ENCODE results near the gene CCDC88C.

CCDC88C gene

DNA sequence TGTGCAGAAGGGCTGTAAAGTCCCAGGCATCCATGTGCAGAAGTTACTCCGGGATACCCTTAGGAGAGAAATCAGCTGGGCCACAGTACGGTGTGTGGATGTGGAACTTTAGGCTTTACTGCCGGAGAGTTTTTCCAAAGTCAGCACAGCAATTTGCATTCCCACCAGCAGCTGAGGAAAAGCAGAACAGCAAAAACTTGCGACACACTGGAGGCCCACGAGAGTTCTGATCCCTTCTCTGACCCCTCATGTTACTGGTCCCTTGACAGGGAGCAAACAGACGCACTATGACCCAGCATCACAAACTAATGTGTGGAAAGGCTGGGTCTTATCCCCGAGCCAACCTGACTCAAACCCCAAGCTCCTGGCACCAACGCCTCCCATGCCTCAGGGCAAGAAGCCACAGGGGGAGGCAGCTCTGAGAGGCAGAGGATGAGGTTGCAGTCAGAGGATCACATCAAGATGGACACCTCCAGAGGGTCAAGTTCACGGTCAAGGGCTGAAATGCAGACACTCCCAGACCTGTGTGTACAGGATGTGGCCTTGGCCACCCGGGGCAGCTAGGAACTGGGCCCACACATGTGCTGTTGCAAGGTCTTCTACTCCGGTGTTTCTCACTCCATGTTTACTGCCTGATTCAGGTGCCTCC lies 38.6 kb downstream of the CCDC88C start:
- DNase-seq (ENCODE audit: low read depth in 2 of 2) = no peak

DNA sequence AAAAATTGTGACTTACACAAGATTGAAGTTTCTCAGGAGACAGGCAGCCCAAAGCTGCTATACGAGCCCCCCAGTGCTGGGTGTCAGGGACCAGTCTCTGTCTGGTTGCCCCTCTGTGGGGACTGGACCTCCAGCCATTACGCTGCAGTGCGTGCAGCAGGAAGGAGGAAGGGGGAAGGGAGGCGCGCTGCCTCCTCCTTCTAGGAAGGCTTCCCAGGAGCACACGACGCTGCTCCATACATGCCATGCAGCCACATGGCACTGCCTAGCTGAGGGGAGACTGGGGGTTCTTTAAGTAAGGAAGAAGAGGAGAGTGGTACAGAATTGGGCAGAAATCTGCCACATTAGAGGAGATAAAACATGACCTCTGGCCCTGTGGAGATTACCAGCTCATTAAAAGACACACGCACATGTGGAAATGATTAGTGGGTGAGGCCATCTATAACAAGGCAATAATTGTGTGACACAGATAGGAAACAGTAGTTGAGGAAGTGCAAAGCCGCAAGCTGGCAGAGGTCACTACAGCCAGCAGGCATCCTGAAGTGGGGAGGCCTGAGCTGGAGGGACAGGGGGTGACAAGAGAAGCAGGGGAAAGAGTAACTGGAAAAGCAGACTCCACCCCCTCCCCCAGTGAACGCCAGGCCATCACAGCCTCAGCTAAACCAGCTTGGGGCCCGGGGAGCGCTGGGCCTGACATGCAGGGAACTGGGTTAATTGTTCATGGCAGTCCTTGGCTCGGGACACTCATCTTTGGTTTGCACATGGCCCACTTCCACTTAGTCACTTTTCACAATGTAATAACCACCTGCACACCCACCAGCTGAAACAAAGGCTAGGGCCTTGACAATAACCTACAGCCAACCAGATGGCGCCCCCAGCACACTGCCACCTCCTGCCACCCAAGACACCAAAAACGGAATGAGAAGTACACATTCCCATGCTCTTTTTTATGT lies 39.6 kb downstream of the CCDC88C start:
- DNase-seq (ENCODE audit: low read depth in 2 of 2) = no peak

DNA sequence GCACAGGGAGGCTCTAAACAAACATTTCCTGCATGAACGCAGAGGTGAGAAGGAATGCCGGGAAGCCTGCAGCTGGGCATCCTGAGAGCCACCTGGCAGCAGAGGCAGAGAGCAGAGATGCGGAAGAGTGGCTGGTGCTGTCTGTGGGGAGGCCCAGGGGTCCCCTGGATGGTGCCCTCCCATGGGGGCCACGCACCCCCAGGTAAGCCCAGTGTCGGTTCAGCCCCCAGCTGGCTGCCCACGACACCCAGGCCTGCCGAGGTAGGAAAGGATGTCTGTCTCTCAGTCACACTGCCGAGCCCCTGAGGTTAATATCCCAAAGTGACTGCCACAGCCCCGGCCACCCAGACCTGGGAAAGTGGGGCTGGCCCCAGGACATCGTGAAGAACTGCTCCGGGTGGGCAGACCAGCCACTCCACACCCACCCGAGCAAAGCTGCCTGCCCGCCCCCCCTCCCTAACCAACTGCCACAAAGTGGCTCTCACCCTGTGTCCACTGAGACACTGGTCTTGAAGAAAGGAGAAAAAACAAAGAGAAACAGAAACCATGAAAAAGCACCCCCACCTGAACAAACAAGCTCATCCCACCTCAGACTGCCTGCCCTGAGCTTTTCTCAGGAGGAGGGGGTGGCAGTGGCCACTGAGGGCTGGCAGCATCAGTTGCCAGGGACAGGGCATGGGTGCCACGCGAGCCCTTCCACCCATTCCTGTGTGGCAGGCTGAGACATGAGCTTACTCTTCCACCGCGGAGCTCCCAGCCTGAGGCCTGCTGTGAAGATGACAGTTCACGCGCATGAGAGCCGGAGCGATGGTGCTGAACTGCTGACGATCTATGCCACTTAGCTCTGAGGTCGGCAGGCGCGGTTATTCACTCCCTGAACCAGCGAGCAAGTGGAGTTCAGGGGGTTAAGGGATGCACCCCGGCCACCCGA lies 40.8 kb downstream of the CCDC88C start:
- DNase-seq (ENCODE audit: low read depth in 2 of 2) = no peak

DNA sequence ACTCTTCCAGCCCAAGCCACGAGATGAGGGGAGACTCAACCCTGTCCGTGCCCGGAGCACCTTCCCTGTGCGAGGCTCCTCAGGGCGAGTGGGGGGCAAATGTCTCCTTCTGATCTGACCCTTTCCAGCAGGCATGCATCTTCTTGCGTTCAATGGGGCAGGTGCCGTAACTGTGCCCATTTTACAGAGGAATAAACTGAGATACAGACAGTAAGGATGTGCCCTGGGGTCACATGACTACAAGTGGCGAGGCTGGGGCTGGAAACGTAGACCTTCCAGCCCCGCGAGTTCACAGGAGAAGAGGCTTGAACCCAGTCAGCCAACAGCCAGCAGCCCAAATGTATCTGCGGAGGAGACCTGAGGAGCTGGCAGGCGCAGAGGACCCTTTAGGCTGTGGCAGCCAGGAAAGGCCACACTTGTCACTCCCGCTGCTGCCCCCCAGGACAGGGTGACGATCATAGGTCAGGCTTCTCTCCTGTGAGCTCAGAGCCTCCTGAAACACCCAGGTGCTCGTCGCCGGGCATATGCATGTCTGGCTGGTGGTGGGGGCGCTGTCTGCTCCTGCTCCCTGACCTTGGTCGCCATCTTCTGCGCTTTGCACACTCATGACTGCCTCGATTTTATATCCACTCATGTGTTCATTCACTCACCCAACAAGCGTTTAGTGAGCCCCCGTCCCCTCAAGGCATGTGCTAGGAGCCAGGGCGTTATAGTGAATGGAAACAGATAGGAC lies 41.7 kb downstream of the CCDC88C start:
- no peak for DNase-seq (ENCODE audit: low read depth in 2 of 2)

DNA sequence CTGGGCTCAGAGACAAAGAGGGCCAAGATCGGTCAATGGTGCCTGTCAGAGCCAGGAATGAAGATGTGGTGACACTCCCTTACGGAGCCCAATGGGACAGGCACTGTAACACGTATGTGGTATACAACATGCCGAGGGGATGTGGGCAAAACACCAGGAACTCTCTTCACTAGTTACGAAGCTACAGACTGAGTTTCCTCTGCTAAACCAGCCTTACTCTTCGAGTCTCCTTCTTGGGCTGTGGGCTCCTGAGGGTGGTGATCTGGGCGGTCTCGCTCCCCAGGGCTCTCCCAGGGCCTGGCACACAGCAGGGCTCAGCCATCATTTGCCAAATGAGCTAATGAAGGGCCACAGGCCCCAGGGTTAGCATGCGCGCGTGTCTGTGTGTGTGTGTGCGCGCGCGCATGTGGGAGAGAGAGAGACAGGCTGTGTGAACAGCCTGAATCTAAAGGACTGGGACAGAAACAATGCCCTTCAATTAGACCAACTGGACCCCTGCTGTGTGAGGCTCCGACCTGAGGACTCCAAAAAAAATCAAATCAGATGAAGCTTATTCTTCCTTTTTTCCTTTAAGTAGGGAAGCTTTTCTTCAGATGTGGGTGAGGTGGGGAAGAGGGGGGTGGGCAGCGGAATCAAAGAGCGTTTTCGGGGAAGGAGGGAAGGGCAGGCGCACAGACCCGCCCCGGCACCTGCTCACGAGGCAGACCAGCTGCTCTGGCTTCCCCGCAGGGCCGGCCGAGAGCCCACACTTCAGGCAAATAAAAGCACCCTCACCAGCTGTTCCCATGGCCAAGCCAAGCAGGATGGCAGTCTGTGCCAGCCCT lies 42.5 kb downstream of the CCDC88C start:
- no peak for DNase-seq (ENCODE audit: low read depth in 2 of 2)

DNA sequence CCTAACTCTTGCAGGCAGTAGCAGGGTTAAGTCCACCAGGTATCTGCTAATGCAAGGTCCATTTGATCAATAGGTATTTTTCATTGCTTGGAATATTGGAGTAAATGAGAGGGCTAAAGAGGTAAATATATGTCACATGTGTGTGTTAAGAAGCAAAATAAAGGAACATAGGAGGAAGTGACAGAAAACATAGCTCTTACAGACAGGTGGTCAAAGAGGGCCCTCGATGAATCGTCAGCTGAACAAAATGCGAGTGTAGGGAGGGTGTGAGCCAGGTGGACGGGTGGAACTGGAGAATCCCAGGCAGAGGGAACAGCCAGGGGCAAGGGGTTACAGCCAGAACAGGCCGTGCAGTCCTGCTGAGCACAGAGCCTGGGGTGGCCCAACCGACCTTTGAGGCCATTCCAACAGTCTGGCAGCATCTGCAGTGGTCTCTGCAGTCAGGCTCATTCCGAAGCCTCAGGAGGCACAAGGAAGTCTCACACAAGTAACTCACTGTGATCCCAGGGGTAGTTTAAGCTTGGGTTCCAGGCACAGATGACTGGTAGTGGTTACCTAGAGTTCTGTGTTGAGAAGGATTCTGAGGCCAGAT lies 43.2 kb downstream of the CCDC88C start:
- DNase-seq (ENCODE audit: low read depth in 2 of 2) = no peak

DNA sequence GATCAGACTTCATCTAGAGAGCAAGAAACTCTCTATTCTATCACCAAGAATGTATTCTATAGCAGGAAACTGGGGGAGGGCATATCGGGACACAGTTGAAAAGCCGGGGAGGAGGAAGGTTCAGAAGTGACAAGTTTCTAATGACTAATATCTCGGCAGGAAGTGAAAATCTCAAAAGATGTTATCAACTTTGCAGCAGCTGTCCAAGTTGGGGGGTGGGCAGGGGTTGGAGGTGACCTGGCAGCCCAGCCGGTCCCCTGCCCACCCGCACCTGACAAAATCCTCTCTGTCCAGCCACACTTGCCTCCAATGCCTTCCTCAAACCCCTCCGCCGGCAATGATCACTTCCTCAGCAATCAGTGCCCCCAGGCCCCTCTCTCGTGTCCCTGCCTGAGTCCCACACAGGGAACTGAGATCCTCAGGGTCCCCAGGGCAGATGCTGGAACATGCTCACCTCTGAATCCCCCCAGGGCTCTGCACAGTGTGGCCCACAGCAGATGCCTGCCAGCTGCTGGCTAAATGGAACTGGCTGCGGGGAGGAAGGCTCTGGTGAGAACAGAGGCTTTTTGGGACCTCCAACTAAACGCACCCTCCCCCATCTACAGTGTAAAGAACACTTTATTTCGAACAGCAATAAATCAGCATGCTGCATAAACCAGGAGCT lies 43.9 kb downstream of the CCDC88C start:
- DNase-seq (ENCODE audit: low read depth in 2 of 2) = no peak

DNA sequence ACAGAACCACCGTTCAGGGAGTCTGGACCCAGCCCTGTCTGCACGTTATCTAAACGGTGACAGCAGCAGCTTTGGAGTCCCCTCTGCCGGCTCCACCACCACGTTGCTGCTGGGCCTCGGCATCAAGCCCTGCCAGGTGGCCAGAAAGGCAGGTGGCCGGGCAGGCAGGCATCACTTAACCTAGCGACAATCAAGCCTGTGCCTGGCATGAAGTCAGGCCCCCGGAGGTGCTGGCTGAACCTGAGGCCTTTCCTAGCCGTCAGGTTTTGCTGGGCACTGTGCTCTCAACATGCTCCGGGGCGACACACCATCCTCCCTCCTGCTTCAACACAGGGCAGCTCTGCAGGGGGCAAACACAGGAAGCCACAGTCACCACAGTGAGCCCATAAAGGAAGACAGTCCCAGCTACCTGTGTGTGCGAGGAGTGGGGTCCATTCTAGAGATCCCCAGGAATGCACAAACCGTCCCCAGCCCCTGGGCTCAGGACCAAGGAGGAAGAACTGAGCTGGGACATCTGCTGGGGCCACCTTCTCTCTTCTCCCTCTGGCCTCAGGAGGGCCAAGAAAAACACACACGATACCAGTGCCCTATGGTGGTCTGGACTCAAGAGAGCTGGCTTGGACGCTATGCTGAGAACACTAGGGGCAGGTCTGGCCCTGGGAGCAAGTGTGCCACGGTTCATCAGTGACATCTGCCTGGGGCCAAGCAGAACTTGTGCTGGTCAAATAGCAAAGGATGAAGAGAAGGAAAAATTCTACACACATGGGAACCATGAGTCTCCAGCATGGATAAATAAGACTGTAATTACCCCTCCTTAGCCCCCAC lies 44.7 kb downstream of the CCDC88C start:
- no peak for DNase-seq (ENCODE audit: low read depth in 2 of 2)

DNA sequence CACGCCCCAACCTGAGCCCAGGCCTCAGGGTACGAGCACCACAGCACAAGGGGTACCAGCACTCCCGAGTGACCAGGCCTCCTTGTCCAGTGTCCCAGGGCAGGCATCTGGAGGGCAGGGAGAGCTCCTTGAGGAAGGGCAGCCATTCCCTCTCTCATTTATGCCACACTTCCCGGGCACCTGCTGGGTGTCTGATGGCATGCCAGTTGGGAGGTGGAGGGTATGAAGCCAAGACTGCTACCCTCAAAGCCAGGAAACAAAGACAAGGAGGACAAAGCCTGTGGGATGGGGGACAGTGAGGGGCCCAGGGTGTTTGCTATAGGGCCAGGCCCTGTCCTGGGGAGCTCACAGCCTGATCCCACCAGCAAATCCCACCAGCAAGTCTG lies 45.6 kb downstream of the CCDC88C start:
- no peak for DNase-seq (ENCODE audit: low read depth in 2 of 2)

DNA sequence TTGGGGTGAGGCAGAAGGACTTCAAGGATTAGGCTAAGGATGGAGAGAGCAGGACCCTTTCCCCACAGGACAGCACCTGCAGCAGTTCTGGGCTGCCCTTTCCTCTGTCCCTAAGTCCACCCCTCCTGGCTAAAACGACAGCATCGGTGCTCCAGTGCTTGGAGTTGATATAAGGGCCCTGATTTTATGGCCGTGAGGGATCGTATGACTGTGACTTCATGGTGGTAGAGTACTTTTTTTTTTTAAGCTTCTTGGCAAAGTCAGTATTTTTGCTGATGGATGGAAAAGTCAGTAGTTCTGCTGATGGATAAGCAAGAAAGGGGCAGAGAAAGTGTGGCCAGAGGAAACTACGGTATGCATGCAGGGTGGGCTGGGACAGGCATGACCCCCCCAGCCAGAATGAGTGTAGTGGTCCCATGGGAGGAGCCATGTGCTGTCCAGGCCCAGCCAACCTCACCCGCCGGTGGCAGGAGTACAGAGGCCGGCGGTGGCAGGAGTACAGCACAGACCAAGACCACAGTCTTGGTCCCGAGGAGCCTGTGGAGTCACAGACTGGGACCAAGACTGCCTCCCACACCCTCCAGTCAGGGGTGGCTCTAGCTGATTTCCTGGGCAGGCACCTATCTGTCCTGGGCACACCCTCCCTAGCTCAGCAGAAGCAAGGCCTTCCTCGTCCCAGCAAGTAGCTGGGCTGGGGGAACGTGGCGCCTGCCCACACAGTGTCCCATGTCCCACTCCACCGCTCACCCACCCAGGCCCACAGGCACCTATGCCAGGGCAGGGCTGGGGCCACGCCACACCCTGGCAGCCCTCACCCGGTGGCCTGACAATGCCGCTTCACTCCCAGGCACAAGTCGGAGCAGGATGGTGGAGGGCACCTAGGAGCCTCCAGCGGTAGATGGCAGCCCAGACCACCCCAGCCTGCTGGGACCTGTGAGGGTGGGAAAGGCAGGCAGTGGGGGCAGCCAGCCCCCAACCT lies 46.3 kb downstream of the CCDC88C start:
- DNase-seq (ENCODE audit: low read depth in 2 of 2) = no peak

DNA sequence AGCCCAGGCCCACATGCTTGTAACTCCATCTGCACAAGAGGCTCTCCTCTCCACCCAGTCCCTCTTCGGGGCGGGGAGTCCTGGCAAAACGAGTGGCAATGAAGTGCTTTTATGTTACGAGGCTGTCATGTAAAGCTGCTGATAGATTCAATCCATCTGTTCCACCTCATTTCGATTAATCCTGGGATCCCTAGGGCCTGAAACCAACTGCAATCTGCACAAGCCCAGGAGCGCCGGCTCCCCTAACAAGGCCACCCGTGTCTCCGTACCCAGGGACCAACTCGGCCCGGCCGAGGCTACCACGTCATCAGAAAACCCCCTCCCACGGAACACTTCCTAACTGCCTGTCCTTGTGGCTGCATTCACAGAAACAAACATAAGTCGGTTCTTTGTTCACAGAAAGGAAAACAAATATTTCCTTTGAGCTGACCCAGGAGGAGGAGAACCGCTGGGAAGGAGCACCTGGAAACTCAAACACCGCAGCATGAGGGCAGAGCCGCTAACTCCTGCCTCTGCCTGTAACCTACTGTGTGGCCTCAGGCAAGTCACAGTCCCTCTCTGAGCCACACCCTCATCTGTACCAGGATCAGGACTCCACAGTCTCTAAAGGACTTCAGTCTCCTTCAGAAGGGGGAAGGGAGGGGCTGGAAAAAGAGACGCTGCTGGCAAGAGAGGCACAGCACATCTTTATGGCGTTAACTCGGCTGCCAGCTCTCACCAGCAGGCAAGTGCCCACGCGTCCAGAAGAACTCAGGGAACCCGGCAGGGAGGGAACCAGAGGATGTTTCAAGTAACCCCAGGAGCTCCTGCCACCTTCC lies 47.8 kb downstream of the CCDC88C start:
- DNase-seq (ENCODE audit: low read depth in 2 of 2) = no peak

DNA sequence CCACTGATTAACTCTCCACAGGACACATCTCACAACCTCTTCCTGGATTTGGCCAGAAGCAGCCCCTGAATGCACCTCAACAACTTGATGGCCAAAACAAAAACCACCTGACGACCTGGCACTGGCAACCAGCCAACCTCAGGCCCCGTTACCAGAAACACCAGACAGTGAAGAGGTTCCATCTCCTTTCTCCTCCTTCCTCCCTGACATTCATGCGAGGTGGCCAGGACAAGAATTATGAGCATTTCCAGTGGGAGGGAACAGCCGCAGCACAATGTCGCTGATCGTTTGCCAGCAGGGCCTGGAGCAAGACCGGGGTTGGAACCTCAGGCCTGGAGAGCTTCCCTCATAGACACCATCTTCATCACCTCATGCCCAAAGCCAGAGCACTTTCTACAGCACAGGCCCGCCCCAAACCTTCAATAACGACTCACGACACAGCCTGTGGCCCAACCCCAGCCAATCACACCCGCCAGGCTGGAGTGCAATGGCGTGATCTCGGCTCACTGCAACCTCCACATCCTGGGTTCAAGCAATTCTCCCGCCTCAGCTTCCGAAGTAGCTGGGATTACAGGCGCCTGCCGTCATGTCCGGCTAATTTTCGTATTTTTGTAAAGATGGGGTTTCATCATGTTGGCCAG lies 48.7 kb downstream of the CCDC88C start:
- DNase-seq (ENCODE audit: low read depth in 2 of 2) = no peak

DNA sequence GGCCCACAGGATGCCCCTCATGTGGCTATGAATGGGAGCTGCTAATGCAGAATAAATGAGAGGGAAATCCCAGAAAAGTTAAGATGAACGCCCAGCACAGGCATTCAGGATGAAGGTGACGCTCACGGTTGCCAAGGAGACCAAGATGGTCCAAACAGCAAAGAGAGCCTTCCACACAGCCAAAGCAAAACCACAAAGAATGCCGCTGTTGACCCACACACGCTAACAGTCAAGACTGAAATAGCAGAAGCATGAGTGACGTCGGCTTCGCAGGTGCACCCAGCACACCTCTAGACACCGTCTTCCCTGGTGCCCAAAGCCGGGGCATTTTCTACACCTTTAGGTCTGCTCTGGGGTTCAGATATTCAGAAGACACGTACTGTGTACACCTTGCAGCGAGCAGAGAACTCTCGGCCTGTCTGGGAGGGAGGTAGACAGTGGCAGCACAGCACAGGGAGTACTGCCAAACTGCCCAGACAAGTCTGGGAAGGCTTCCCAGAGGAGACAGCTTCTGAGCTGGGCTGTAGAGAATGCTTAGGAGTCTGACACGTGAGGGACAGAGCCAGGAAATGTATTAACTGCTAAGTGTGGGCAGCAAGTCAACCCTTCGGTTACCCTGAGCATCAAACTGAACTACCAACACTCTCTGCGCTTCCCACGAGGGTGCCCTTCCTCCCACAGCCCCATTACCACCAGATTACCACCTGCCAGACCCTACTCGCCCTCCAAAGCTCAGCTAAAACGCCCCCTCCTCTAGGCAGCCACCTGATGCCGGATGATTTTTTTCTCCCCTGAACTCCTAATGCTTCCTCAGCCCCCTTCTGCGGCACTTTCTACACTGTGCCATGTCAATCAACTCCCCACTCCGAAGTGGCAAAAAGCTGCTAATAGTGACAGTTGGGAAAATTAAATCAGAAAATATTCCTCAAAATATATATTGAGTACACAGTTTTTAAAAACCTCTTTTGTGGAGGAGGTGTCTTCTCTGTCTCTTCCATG lies 50.1 kb downstream of the CCDC88C start:
- DNase-seq (ENCODE audit: low read depth in 2 of 2) = no peak

DNA sequence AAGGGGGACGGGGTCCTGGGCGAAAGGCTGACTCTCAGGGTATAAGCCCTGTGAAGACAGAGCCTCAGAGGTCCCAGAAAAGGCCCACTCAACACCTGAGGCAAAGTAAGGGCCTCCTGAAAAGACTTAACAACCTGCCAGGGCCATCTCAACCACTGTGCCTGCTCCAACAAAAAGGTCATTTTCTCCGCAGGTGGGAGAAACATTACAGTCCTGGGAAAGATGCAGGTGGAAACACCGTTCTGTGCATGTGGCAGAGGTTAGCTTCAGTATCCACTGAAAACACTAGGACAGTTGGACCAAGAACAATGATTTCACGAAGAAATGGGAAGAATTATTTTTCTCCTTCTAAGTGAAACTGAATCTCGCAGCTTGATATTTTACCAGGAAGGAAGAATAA lies 50.9 kb downstream of the CCDC88C start:
- DNase-seq (ENCODE audit: low read depth in 2 of 2) = no peak

DNA sequence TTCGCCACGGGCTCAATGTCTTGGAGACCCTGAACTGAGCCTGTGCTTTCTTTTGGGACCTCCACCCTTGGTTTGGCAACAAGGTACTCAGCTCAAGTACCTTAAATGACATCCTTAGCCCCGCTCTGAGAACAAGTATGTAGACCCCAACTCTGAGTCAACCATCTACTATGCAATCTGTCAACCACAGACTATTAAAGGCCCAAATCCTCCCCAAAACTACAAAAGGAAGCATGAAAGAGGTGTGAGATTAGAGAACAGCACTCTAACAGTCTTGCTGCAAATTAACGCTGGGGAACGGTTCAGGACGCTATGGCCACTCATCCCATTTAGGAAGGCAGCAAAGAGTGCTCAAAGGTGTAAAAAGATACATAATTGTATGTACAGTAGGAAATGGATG lies 52.1 kb downstream of the CCDC88C start:
- no peak for DNase-seq (ENCODE audit: low read depth in 2 of 2)

All from activated CD8-positive, alpha-beta memory T cell treated with anti-CD3 and anti-CD28 coated beads for 4 hours (primary cell).